ENCODE data around the gene CA12. TPM values are rescaled to one million over a fixed set of nuclear protein-coding genes. Genes with fewer than 3 reads are reported as not detected.

CA12 gene
- total RNA-seq, 3 donors from 2014 or later, result 141 to 645 (median 213) TPM

DNA sequence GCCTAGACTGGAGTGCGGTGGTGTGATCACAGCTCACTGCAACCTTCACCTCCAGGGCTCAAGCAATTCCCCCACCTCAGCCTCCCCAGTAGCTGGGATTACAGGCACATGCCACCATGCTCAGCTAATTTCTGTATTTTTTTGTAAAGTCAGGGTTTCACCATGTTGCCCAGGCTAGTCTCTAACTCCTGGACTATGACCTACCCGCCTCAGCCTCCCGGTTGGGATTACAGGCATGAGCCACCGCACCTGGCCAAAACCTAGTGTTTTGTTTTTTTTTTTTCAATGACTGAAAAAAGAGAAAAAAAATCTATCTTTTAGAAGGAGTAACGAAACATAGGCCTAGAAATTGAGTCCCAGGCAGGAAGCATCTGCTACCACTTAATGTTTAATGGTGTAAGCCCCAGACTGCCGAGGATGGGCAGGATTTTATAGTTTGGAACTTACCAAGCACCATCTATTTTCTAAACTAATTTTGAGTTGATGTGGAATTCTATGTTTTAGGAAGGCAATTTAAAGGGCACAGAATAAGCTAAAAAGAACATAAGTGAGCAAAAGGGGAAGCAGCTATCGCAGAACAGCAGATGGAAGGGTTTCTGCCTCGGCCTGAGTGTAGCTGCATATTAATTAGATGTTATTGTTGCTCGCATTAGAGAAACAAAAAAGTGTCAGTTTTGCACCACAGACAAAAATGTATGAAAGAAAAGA lies 24.2 kb upstream of the CA12 start:
- Histone ChIP-seq H3K4me3 (no peak overlapping the region), H3K36me3 (ENCODE audit: low read depth) (no peaks in the 10 kb centered on the region), H3K9me3 (no peaks in the 10 kb centered on the region), H3K4me1 (ENCODE audit: low read depth) (peaks cover 5% of the 10 kb centered on the region)
- intact Hi-C loops (cut with DNase I, micrococcal nuclease), result no loop called here
- TF ChIP-seq CTCF (IDR thresholded peaks at IDR 0.05), result no peak
- ATAC-seq (no peak), DNase-seq (no peak)

- no peak for TF ChIP-seq CTCF (IDR thresholded peaks at IDR 0.05)
- H3K36me3 ChIP-seq (ENCODE audit: low read depth), result no peaks in the 10 kb centered on the region
- peaks cover 5% of the 10 kb centered on the region for H3K4me1 ChIP-seq (ENCODE audit: low read depth)
- DNase-seq (no peak), ATAC-seq (no peak)
- H3K9me3 ChIP-seq, result no peaks in the 10 kb centered on the region
- H3K4me3 ChIP-seq, result no peak overlapping the region
- intact Hi-C loops (cut with DNase I, micrococcal nuclease), result no loop called here
Measured at GRCh38 chr15:63405159-63405558, 23.5 kb upstream of the CA12 start.

DNA sequence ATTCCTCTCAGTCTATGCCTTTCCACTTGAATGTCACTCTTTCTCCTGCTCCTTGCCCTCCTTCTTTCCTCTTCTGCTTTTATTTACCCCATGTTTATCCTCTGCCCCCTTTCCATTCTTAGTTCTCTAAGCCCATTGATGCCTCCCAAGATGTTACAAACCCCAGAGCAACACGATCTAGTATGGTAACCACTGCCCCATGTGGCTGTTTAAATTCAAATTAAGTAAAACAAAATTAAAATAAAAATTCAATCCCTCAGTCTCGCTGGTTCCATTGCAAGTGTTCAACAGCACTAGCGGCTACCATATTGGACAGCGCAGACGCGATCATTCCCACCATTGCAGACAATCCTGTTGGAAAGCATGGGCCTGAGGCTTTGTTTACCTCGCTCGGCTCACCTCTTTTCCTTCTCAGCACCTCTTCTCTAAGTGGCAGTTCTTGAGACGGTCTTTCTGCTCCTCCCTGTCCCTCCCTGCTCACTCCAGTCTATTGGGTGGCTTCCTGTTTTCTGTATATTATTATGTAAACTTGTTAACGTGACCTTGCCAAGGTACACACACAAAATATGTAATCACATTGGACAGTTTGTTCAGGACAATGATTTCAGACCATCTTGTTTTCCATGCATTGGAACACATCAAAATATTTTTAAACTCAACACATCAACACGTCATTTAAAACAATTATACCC lies 21.8 kb upstream of the CA12 start:
- Histone ChIP-seq H3K4me1 (ENCODE audit: low read depth) (peaks cover 5% of the 10 kb centered on the region), H3K36me3 (ENCODE audit: low read depth) (no peaks in the 10 kb centered on the region), H3K4me3 (no peak overlapping the region), H3K9me3 (no peaks in the 10 kb centered on the region)
- intact Hi-C loops (cut with DNase I, micrococcal nuclease), result loop anchor here in 1 of 2 donors (5.0 kb wide), 1 partner anchor 116 kb away; no protein-coding TSS in a partner anchor
- no peak for ATAC-seq
- no peak for DNase-seq
- TF ChIP-seq CTCF (IDR thresholded peaks at IDR 0.05), result no peak

GRCh38 chr15:63402498-63403253 lies 21.0 kb upstream of the CA12 start:
- DNase-seq (peak in 1 of 3 donors; percentile 34), ATAC-seq (peak; percentile 69)
- H3K36me3 ChIP-seq (ENCODE audit: low read depth), result no peaks in the 10 kb centered on the region
- no peaks in the 10 kb centered on the region for H3K9me3 ChIP-seq
- intact Hi-C loops (cut with DNase I, micrococcal nuclease), result loop anchor here in 1 of 2 donors (5.0 kb wide), 1 partner anchor 115 kb away; no protein-coding TSS in a partner anchor
- no peak overlapping the region for H3K4me3 ChIP-seq
- H3K4me1 ChIP-seq (ENCODE audit: low read depth), result peaks cover 1% of the 10 kb centered on the region
- peak; percentile 31 for TF ChIP-seq CTCF (IDR thresholded peaks at IDR 0.05)

DNA sequence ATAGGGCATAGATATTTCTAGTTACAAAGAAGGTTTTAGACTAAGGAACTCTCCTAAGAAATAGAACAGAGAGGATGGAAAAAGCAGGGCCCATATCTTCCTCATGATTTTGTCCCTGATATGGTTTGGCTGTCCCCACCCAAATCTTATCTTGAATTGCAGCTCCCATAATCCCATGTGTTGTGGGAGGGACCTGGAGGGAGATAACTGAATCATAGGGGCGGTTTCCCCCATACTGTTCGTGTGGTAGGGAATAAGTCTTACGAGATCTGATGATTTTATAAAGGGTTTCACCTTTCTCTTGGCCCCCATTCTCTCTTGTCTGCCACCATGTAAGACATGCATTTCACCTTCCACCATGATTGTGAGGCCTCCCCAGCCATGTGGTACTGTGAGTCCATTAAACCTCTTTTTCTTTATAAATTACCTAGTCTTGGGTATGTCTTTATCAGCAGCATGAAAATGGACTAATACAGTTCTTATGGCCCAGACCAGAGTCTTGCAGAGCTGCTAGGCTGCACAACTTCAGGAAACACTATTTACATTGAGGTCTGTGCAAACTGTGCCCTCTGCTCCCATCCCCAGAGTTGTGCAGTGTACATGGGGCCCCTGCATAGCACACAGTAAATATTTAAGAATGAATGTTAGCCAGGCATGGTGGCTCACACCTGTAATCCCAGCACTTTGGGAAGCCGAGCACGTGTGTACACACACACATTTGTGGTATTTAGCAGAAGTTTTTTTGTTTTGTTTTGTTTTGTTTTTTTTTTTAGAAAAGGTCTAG lies 20.3 kb upstream of the CA12 start:
- no peak for ATAC-seq
- intact Hi-C loops (cut with DNase I, micrococcal nuclease), result loop anchor here in 1 of 2 donors (5.0 kb wide), 1 partner anchor 115 kb away; no protein-coding TSS in a partner anchor

More for the DNA sequence above, 20.3 kb upstream of the CA12 start:
- Histone ChIP-seq H3K4me1 (ENCODE audit: low read depth) (peaks cover 4% of the 10 kb centered on the region), H3K4me3 (no peak overlapping the region), H3K9me3 (no peaks in the 10 kb centered on the region), H3K36me3 (ENCODE audit: low read depth) (no peaks in the 10 kb centered on the region)
- no peak for DNase-seq
- TF ChIP-seq CTCF (IDR thresholded peaks at IDR 0.05), result no peak
